NCI-H2107 treated with DMSO at 0.1 percent for 48 hours (cell line): Measurements from ENCODE around the gene NLRX1.
"Not testable (repeated sequence)": the region's sequence is repeated elsewhere in the genome, so short reads cannot be mapped to it uniquely, and the experiment has no call there.

Experiments used
- DNase-seq: peaks from one replicate; lab custom pipeline; 2025; ENCODE audit not compliant: unreplicated experiment; lab: John Stamatoyannopoulos, UW

NLRX1 gene

GRCh38 chr11:119185981-119186634 lies 17.6 kb downstream of the NLRX1 start:
- DNase-seq, result no peak

GRCh38 chr11:119187123-119187892 lies 18.8 kb downstream of the NLRX1 start:
- no peak for DNase-seq

GRCh38 chr11:119188067-119188466 lies 19.5 kb downstream of the NLRX1 start:
- DNase-seq, result no peak

- no peak for DNase-seq
Observed at GRCh38 chr11:119188887-119189286, 20.4 kb downstream of the NLRX1 start.

GRCh38 chr11:119189393-119189792 lies 20.9 kb downstream of the NLRX1 start:
- no peak for DNase-seq

- DNase-seq, result no peak
Observed at GRCh38 chr11:119190531-119190930, 22.0 kb downstream of the NLRX1 start.

GRCh38 chr11:119191265-119191664 lies 22.7 kb downstream of the NLRX1 start:
- DNase-seq, result not testable (repeated sequence)

GRCh38 chr11:119192111-119192510 lies 23.6 kb downstream of the NLRX1 start:
- no peak for DNase-seq

GRCh38 chr11:119193001-119193400 lies 24.5 kb downstream of the NLRX1 start:
- DNase-seq, result no peak

GRCh38 chr11:119193626-119194025 lies 25.1 kb downstream of the NLRX1 start:
- no peak for DNase-seq

- DNase-seq, result no peak
Observed at GRCh38 chr11:119194811-119195440, 26.4 kb downstream of the NLRX1 start.

GRCh38 chr11:119195680-119196079 lies 27.2 kb downstream of the NLRX1 start:
- peak; percentile 33 for DNase-seq

GRCh38 chr11:119196833-119197483 lies 28.4 kb downstream of the NLRX1 start:
- peak; percentile 88 for DNase-seq

GRCh38 chr11:119198925-119199324 lies 30.4 kb downstream of the NLRX1 start:
- DNase-seq, result no peak

GRCh38 chr11:119201236-119201635 lies 32.7 kb downstream of the NLRX1 start:
- DNase-seq, result not testable (repeated sequence)

GRCh38 chr11:119202554-119202953 lies 34.0 kb downstream of the NLRX1 start:
- DNase-seq, result no peak

- DNase-seq, result no peak
Observed at GRCh38 chr11:119204066-119204465, 35.5 kb downstream of the NLRX1 start.

GRCh38 chr11:119205080-119205479 lies 36.6 kb downstream of the NLRX1 start:
- no peak for DNase-seq

- DNase-seq, result peak; percentile 91
Observed at GRCh38 chr11:119205574-119206510, 37.3 kb downstream of the NLRX1 start, which contains the start of gene CBL. TSS of gene CBL (plus strand) at chr11:119206339. CDS start at chr11:119206418, 79 bp downstream.
